ENCODE data around the gene OTUD3. TPM values are rescaled to one million over a fixed set of nuclear protein-coding genes. Genes with fewer than 3 reads are reported as not detected.

Gene OTUD3
- total RNA-seq, 2 donors from 2014 or later = 5.3 to 16.5 TPM

DNA sequence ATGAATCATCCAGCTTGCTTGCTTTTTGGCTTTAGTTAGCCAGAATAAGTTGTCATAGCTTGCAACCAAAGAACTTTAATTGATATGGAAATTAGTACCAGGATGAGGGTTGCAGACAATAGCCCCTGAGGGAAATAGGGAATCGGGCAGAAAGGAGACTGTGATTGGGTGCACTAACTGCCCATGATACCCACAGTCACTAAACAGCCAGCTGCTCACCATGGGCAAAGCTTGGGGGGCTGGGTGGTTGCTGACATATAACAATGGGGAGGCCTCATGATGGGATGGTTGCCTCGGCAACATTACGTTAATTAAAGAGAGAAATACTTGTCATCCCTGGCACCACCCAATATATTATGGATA is 59.0 kb downstream of the OTUD3 start:
- Histone ChIP-seq H3K4me3 (no peak overlapping the region), H3K4me1 (replicated peaks) (no peaks in the 10 kb centered on the region), H3K9me3 (no peaks in the 10 kb centered on the region), H3K36me3 (no peaks in the 10 kb centered on the region), H3K27me3 (replicated peaks; ENCODE audit: insufficient read depth) (no peaks in the 10 kb centered on the region), H3K27ac (no peak overlapping the region)
- DNase-seq (ENCODE audit: low spot score) = no peak
- TF ChIP-seq POLR2AphosphoS5 (IDR thresholded peaks at IDR 0.05) = no peak
- intact Hi-C loops (cut with DNase I) = no loop called here
- WGBS = 90% methylated on average over 3 of the region's 3 CpGs

DNA sequence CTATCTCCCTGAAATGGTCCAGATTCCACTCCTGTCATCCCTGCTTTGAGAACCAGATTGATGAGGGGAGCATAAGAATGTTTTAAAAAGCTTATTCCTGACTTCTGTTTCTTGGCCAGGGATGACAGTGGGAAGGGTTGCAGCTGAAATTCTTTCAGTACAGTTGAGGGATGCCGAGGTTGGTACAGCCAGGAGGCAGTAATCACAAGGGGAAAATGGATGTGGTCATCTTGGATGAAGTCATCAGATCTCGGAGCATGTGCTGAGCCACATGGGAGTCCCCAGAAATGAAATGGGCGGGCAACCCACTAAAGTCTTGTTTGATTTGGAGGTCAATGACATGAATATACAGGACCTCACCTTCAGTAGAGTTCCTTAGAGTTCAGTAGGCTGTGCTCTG is 59.9 kb downstream of the OTUD3 start:
- 73% methylated on average over 3 of the region's 3 CpGs for WGBS
- TF ChIP-seq, protein P1, sequence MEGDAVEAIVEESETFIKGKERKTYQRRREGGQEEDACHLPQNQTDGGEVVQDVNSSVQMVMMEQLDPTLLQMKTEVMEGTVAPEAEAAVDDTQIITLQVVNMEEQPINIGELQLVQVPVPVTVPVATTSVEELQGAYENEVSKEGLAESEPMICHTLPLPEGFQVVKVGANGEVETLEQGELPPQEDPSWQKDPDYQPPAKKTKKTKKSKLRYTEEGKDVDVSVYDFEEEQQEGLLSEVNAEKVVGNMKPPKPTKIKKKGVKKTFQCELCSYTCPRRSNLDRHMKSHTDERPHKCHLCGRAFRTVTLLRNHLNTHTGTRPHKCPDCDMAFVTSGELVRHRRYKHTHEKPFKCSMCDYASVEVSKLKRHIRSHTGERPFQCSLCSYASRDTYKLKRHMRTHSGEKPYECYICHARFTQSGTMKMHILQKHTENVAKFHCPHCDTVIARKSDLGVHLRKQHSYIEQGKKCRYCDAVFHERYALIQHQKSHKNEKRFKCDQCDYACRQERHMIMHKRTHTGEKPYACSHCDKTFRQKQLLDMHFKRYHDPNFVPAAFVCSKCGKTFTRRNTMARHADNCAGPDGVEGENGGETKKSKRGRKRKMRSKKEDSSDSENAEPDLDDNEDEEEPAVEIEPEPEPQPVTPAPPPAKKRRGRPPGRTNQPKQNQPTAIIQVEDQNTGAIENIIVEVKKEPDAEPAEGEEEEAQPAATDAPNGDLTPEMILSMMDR (IDR thresholded peaks at IDR 0.05) = no peak
- no peak for TF ChIP-seq POLR2AphosphoS5 (IDR thresholded peaks at IDR 0.05)
- no peak for TF ChIP-seq POLR2A (IDR thresholded peaks at IDR 0.05)

DNA sequence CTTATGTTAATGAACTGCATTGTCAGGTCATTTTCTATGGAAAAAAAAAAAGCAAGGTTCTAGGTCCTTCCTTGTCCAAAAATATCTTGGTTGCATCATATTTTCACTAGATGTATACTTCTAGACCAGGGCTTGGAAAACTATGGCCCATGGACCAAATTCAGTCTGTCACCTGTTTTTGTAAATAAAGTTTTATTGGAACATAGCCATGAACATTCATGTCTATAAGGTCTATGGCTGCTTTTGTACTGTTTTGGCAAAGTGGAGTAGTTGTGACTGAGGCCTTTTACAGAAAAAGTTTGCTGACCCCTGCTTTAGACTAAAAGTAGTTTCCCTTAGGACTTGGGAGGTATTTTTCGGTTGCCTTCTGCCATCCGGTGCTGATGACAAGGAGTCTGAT is 60.5 kb downstream of the OTUD3 start:
- intact Hi-C loops (cut with DNase I) = no loop called here
- DNase-seq (ENCODE audit: low spot score) = no peak
- Histone ChIP-seq H3K4me1 (replicated peaks) (no peaks in the 10 kb centered on the region), H3K4me3 (no peak overlapping the region), H3K27me3 (replicated peaks; ENCODE audit: insufficient read depth) (no peaks in the 10 kb centered on the region), H3K9me3 (no peaks in the 10 kb centered on the region), H3K27ac (no peak overlapping the region), H3K36me3 (no peaks in the 10 kb centered on the region)
- TF ChIP-seq POLR2A (IDR thresholded peaks at IDR 0.05) = no peak
- TF ChIP-seq POLR2AphosphoS5 (IDR thresholded peaks at IDR 0.05) = no peak
- TF ChIP-seq, protein P1 (IDR thresholded peaks at IDR 0.05) = no peak
- WGBS = 96% methylated on average over 2 of the region's 2 CpGs

More for the DNA sequence above, 59.9 kb downstream of the OTUD3 start:
- no peaks in the 10 kb centered on the region for H3K9me3 ChIP-seq
- H3K4me1 ChIP-seq (replicated peaks) = no peaks in the 10 kb centered on the region
- H3K27me3 ChIP-seq (replicated peaks; ENCODE audit: insufficient read depth) = no peaks in the 10 kb centered on the region
- H3K36me3 ChIP-seq = no peaks in the 10 kb centered on the region
- H3K4me3 ChIP-seq = no peak overlapping the region
- H3K27ac ChIP-seq = no peak overlapping the region
- DNase-seq (ENCODE audit: low spot score) = no peak
- intact Hi-C loops (cut with DNase I) = no loop called here

DNA sequence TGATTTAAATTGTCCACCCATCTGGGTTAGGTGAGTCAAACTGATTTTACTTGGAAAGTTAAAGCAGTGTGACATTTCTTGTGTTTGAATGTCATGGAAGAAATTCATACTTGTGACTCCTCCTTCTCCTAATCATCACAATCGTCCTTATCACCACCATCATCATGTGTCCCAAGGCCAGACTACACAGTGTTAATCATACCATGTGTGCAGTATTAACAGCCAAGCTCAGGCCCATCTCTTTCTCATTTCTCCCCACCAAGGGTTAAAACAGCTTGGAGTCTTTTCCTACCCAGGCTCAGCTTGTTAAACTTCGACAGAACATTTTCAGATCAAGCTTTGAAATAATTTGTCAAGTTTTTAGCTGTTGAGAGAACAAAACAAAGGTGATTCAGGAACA is 63.7 kb downstream of the OTUD3 start:
- H3K4me1 ChIP-seq (replicated peaks) = no peaks in the 10 kb centered on the region
- no peaks in the 10 kb centered on the region for H3K27me3 ChIP-seq (replicated peaks; ENCODE audit: insufficient read depth)
- DNase-seq (ENCODE audit: low spot score) = no peak
- intact Hi-C loops (cut with DNase I) = no loop called here
- TF ChIP-seq POLR2A (IDR thresholded peaks at IDR 0.05) = no peak
- TF ChIP-seq, protein P1 (IDR thresholded peaks at IDR 0.05) = no peak
- no peak for TF ChIP-seq POLR2AphosphoS5 (IDR thresholded peaks at IDR 0.05)
- H3K9me3 ChIP-seq = no peaks in the 10 kb centered on the region
- 9% methylated on average over 2 of the region's 2 CpGs for WGBS
- no peaks in the 10 kb centered on the region for H3K36me3 ChIP-seq
- no peak overlapping the region for H3K27ac ChIP-seq
- no peak overlapping the region for H3K4me3 ChIP-seq

DNA sequence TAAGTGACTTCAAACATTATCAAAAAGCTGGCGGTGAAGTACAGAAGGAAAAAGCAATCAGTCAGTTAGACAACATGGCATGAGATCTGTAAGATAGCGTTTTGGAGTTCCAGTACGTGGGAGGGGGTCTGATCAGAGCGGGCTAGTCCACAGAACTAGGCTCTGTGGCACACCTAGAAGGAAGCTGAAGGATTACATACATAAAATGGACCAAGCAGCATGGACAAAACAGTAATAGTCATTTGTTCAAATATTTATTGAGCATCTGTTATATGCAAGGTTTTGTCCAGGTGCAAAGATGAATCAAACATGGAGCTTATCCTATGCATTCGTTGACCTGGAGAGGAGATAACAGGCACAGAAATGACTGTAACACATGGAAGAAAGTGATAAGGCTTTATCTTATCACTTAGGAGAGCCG is 64.1 kb downstream of the OTUD3 start:
- intact Hi-C loops (cut with DNase I) = no loop called here
- Histone ChIP-seq H3K4me3 (no peak overlapping the region), H3K27ac (no peak overlapping the region), H3K27me3 (replicated peaks; ENCODE audit: insufficient read depth) (no peaks in the 10 kb centered on the region), H3K36me3 (no peaks in the 10 kb centered on the region), H3K4me1 (replicated peaks) (no peaks in the 10 kb centered on the region), H3K9me3 (no peaks in the 10 kb centered on the region)
- 40% methylated on average over 6 of the region's 6 CpGs for WGBS
- DNase-seq (ENCODE audit: low spot score) = no peak
- TF ChIP-seq, protein P1 (IDR thresholded peaks at IDR 0.05) = no peak
- TF ChIP-seq POLR2AphosphoS5 (IDR thresholded peaks at IDR 0.05) = no peak
